OCI-LY7 (cell line): Measurements from ENCODE around the gene UBN1. TPM values are rescaled to one million over a fixed set of nuclear protein-coding genes. Genes with fewer than 3 reads are reported as not detected.

ENCODE experiments used
- BruUV-seq: library from RNA; stranded (reverse); fragments of 400-500 nt; replicated peaks from 2 replicates; lab custom pipeline; 2021; lab: Mats Ljungman, UMichigan
- CTCF ChIA-PET: fragments of 300-600 bp; sonication (Branson Sonifier 250); formaldehyde crosslinking; loops from one replicate; lab custom pipeline; 2022; ENCODE audit warnings: antibody characterized with exemption; ENCODE audit not compliant: unreplicated experiment; lab: Charles Lee
- POLR2A ChIA-PET: fragments of 300-600 bp; sonication (Branson Sonifier 250); formaldehyde crosslinking; loops from one replicate; lab custom pipeline; 2022; ENCODE audit warnings: antibody characterized with exemption; lab: Charles Lee
- DNase-seq: peaks from one replicate; pipeline ENCODE4 v3.0.0-alpha.2; 2015; ENCODE audit warnings: low spot score
- H2AFZ ChIP-seq: fragments of 200-600 bp; sonication (generic), shearing (Covaris generic); 2 replicates; pipeline ENCODE4 v1.6.1; 2014; ENCODE audit warnings: mild to moderate bottlenecking, antibody characterized with exemption, low read length, moderate library complexity
- H3K27ac ChIP-seq: fragments of 200-600 bp; sonication (generic); 2 replicates; pipeline ENCODE4 v1.5.1; 2014; ENCODE audit warnings: mixed run types, low read depth, mild to moderate bottlenecking, moderate library complexity, low read length, inconsistent platforms; ENCODE audit not compliant: poor library complexity, severe bottlenecking
- H3K36me3 ChIP-seq: fragments of 200-600 bp; sonication (generic); 2 replicates; pipeline ENCODE4 v1.6.1; 2014; ENCODE audit warnings: mild to moderate bottlenecking, antibody characterized with exemption, low read length, moderate library complexity, mixed read lengths; ENCODE audit not compliant: insufficient read depth
- H3K4me1 ChIP-seq: fragments of 200-600 bp; sonication (generic); 2 replicates; pipeline ENCODE4 v1.5.1; 2014; ENCODE audit warnings: mild to moderate bottlenecking, low read length; ENCODE audit not compliant: insufficient read depth, poor library complexity, severe bottlenecking
- H3K4me2 ChIP-seq: fragments of 200-600 bp; sonication (generic); 2 replicates; pipeline ENCODE4 v1.6.1; 2014; ENCODE audit warnings: mild to moderate bottlenecking, low read length
- H3K4me3 ChIP-seq: fragments of 200-600 bp; sonication (generic); 2 replicates; pipeline ENCODE4 v1.5.1; 2014; ENCODE audit warnings: mild to moderate bottlenecking, low read depth, low read length; ENCODE audit not compliant: poor library complexity, severe bottlenecking
- H3K79me2 ChIP-seq: fragments of 200-600 bp; sonication (generic); 2 replicates; pipeline ENCODE4 v1.6.1; 2016; ENCODE audit warnings: low read depth, mild to moderate bottlenecking, low read length, moderate library complexity, mixed read lengths; ENCODE audit not compliant: insufficient read depth
- H3K9me2 ChIP-seq: fragments of 200-600 bp; sonication (generic); 2 replicates; pipeline ENCODE4 v1.6.1; 2016; ENCODE audit warnings: mild to moderate bottlenecking, low read length, mixed read lengths; ENCODE audit not compliant: insufficient read depth
- H3K9me3 ChIP-seq: fragments of 200-600 bp; sonication (generic); 2 replicates; pipeline ENCODE4 v1.6.1; 2014; ENCODE audit warnings: mild to moderate bottlenecking, mixed run types, low read length, mixed read lengths
- H4K20me1 ChIP-seq: fragments of 200-600 bp; sonication (generic); 2 replicates; pipeline ENCODE4 v1.6.1; 2014; ENCODE audit warnings: mild to moderate bottlenecking, antibody characterized with exemption, low read length, moderate library complexity, mixed read lengths; ENCODE audit not compliant: insufficient read depth
- CTCF ChIP-seq: fragments of 200-600 bp; sonication (generic); conservative IDR thresholded peaks from 2 replicates; pipeline ENCODE4 v1.5.1; 2014; ENCODE audit warnings: mild to moderate bottlenecking, antibody characterized with exemption, low read length, moderate library complexity, mixed read lengths
- EZH2phosphoT487 ChIP-seq: fragments of 200-600 bp; sonication (generic); IDR thresholded peaks from 2 replicates; pipeline ENCODE4 v1.6.1; 2018; ENCODE audit warnings: low read depth, borderline replicate concordance, mild to moderate bottlenecking, mixed run types, antibody characterized with exemption, low read length, moderate library complexity, mixed read lengths
- intact Hi-C: fragments of 100-400 bp; cut with micrococcal nuclease; formaldehyde crosslinking; loops from one replicate; pipeline ENCODE4 v1.10.0; 2022; ENCODE audit not compliant: unreplicated experiment
- total RNA-seq, 2 experiments: library from RNA; depleted of rRNA in 1 of 2; stranded (reverse); fragments of >200 nt in 1 of 2; shearing (Covaris generic) in 1 of 2; gene quantifications; 2 replicates each; pipeline ENCODE4 v1.2.3, GENCODE V29; 2014 to 2022

Gene UBN1
- total RNA-seq, 2 experiments from 2014 or later = 37.2 to 53.0 TPM

GRCh38 chr16:4803898-4804762 is 43.2 kb upstream of the UBN1 start:
- intact Hi-C loops = loop anchor here (2.0 kb wide), 2 partner anchors 43 to 69 kb away; partner anchors contain the start of genes ANKS3, DNAAF8, GLYR1 and UBN1
- H4K20me1 ChIP-seq = no peaks in the 10 kb centered on the region
- H3K4me3 ChIP-seq = no peak overlapping the region
- no peak overlapping the region for H3K4me2 ChIP-seq
- H3K4me1 ChIP-seq = peaks cover 26% of the 10 kb centered on the region
- DNase-seq = no peak
- no peaks in the 10 kb centered on the region for H3K9me3 ChIP-seq
- H3K79me2 ChIP-seq = no peaks in the 10 kb centered on the region
- TF ChIP-seq EZH2phosphoT487 (no peak), CTCF (no peak)
- ChIA-PET POLR2A (no interaction called here), CTCF (interaction anchor here (1.2 kb wide), 1 partner anchor 69 kb away, joined by 3 read pairs; the partner anchor contains the start of gene DNAAF8)
- peaks cover 40% of the 10 kb centered on the region for H3K36me3 ChIP-seq
- no peak overlapping the region for H2AFZ ChIP-seq
- BruUV-seq = no TSS peak
- no peaks in the 10 kb centered on the region for H3K9me2 ChIP-seq
- H3K27ac ChIP-seq = no peak overlapping the region

GRCh38 chr16:4805231-4805630 is 42.0 kb upstream of the UBN1 start:
- Histone ChIP-seq H3K9me2 (no peaks in the 10 kb centered on the region), H3K9me3 (no peaks in the 10 kb centered on the region), H3K79me2 (no peaks in the 10 kb centered on the region), H3K27ac (no peak overlapping the region), H3K4me1 (peaks cover 26% of the 10 kb centered on the region), H3K36me3 (peaks cover 50% of the 10 kb centered on the region), H3K4me3 (no peak overlapping the region), H2AFZ (no peak overlapping the region), H3K4me2 (no peak overlapping the region), H4K20me1 (no peaks in the 10 kb centered on the region)
- BruUV-seq = no TSS peak
- ChIA-PET POLR2A (no interaction called here), CTCF (no interaction called here)
- DNase-seq = no peak
- intact Hi-C loops = no loop called here
- no peak for TF ChIP-seq CTCF
- no peak for TF ChIP-seq EZH2phosphoT487

- no peaks in the 10 kb centered on the region for H3K9me3 ChIP-seq
- no peaks in the 10 kb centered on the region for H4K20me1 ChIP-seq
- TF ChIP-seq CTCF (no peak), EZH2phosphoT487 (no peak)
- H3K4me1 ChIP-seq = peaks cover 18% of the 10 kb centered on the region
- no peak for DNase-seq
- peaks cover 56% of the 10 kb centered on the region for H3K36me3 ChIP-seq
- H2AFZ ChIP-seq = no peak overlapping the region
- no peak overlapping the region for H3K4me2 ChIP-seq
- POLR2A ChIA-PET = no interaction called here
- no peak overlapping the region for H3K27ac ChIP-seq
- BruUV-seq = no TSS peak
- CTCF ChIA-PET = no interaction called here
- H3K4me3 ChIP-seq = no peak overlapping the region
- no peaks in the 10 kb centered on the region for H3K79me2 ChIP-seq
- intact Hi-C loops = no loop called here
- H3K9me2 ChIP-seq = no peaks in the 10 kb centered on the region
Measured at GRCh38 chr16:4806280-4806679, 41.0 kb upstream of the UBN1 start.
